Hepatocyte (in vitro differentiated cells): ENCODE data around the gene ADORA1. TPM values are rescaled to one million over a fixed set of nuclear protein-coding genes. Genes with fewer than 3 reads are reported as not detected.
A peak's percentile ranks its signal among the peaks of the same experiment; 100 is the strongest.

Experiments
- DNase-seq: peaks from one replicate; pipeline ENCODE4 v3.0.0-alpha.2; 2016; ENCODE audit warnings: low spot score
- H2AFZ ChIP-seq: fragments of 200-600 bp; sonication (generic); 2 replicates; pipeline ENCODE4 v1.6.0; 2016; ENCODE audit warnings: antibody characterized with exemption, mild to moderate bottlenecking
- H3K27ac ChIP-seq: fragments of 200-600 bp; sonication (generic); 2 replicates; pipeline ENCODE4 v1.5.1; 2016; ENCODE audit warnings: mild to moderate bottlenecking
- H3K27me3 ChIP-seq: fragments of 200-600 bp; sonication (generic); 2 replicates; pipeline ENCODE4 v1.6.1; 2016
- H3K36me3 ChIP-seq: fragments of 200-600 bp; sonication (generic); replicated peaks from 2 replicates; pipeline ENCODE4 v1.5.1; 2016; ENCODE audit warnings: low read depth; ENCODE audit not compliant: insufficient read depth
- H3K4me1 ChIP-seq: fragments of 200-600 bp; sonication (generic); 2 replicates; pipeline ENCODE4 v1.5.1; 2016; ENCODE audit warnings: mild to moderate bottlenecking, moderate library complexity; ENCODE audit not compliant: insufficient read depth
- H3K4me2 ChIP-seq: fragments of 200-600 bp; sonication (generic); 2 replicates; pipeline ENCODE4 v1.6.0; 2016
- H3K4me3 ChIP-seq: fragments of 200-600 bp; sonication (generic); 2 replicates; pipeline ENCODE4 v1.5.1; 2016; ENCODE audit warnings: mild to moderate bottlenecking
- H3K79me2 ChIP-seq: fragments of 200-600 bp; sonication (generic); 2 replicates; pipeline ENCODE4 v1.6.0; 2017; ENCODE audit warnings: mild to moderate bottlenecking
- H3K9me2 ChIP-seq: fragments of 200-600 bp; sonication (generic); replicated peaks from 2 replicates; pipeline ENCODE4 v1.6.0; 2017; ENCODE audit warnings: mild to moderate bottlenecking; ENCODE audit not compliant: insufficient read depth
- H3K9me3 ChIP-seq: fragments of 200-600 bp; sonication (generic); 2 replicates; pipeline ENCODE4 v1.5.1; 2016; ENCODE audit warnings: low read depth, mild to moderate bottlenecking
- H4K20me1 ChIP-seq: fragments of 200-600 bp; sonication (generic); 2 replicates; pipeline ENCODE4 v1.6.0; 2016; ENCODE audit warnings: mild to moderate bottlenecking; ENCODE audit not compliant: insufficient read depth, poor library complexity, severe bottlenecking
- EZH2 ChIP-seq: fragments of 200-600 bp; sonication (generic); IDR thresholded peaks from 2 replicates; pipeline ENCODE4 v1.6.1; 2016; ENCODE audit warnings: antibody characterized with exemption, mild to moderate bottlenecking, borderline replicate concordance
- EZH2phosphoT487 ChIP-seq: fragments of 200-600 bp; sonication (generic); IDR thresholded peaks from one replicate; pipeline ENCODE4 v1.6.1; 2018; ENCODE audit warnings: antibody characterized with exemption, mild to moderate bottlenecking, low read depth, moderate library complexity; ENCODE audit not compliant: unreplicated experiment, severe bottlenecking
- WGBS: methylation state at CpG from one replicate; pipeline ENCODE4 v1.1.6; 2016; ENCODE audit warnings: low lambda C conversion rate; ENCODE audit errors: missing lambda C conversion rate; 5-methylcytosine and 5-hydroxymethylcytosine counted together
- polyA plus RNA-seq: library from polyadenylated mRNA; unstranded; fragments of >200 nt; fragmentation: Nextera tagmentation; extraction: Ambion mirVana; gene quantifications from 2 replicates; pipeline ENCODE4 v1.2.1, GENCODE V29; 2016
- total RNA-seq: library from RNA; depleted of rRNA; stranded (reverse); fragments of >200 nt; gene quantifications from 2 replicates; pipeline ENCODE4 v1.2.3, GENCODE V29; 2014
- TF ChIP-seq, protein P1 (sequence below): fragments of 200-600 bp; sonication (generic); IDR thresholded peaks from 2 replicates; pipeline ENCODE4 v1.5.1; 2016; ENCODE audit warnings: antibody characterized with exemption, mild to moderate bottlenecking; ENCODE audit not compliant: poor library complexity

Gene ADORA1
- total and polyA plus RNA-seq, 2 experiments from 2014 or later = 2.0 to 2.3 TPM

DNA sequence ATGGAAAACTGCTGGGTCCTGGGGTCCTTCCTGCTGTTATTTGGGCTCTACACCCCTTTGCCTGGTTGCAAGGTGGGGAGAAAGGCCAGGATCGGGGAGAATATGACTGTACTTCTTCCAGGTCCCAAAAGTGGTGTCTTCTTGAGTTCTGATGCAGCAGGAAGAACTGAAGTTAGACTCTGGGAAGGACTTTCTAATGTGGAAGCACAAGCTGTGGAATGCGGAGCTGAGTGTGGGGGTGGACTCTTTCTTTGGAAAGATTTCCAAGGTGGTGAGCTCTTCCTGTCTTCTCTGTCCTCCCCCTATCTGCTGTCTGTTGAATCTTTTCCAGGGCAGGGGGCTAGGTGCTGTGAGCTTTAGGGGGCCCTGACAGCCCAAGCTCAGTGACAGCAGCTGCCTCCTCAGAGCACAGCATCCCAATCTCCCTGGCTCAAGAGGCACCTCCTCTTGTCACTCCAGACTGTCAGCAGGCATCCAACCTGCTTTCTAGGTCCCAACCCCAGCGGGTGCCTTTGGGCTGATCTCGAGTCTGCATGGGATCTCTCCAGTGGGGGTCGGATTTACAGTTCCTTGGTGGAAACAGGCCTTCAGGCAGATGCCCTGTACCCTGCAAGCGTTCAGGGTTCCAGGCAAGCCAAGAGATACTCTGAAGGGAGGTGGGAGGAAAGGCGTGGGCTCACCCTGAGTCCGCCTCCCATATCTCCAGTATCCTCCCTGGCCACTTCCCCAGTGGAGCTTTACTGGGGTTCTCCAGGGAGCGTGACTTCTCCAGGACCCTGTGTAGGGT, 23.2 kb downstream of the ADORA1 start:
- H3K4me1 ChIP-seq = peaks cover 28% of the 10 kb centered on the region
- no peaks in the 10 kb centered on the region for H3K36me3 ChIP-seq
- TF ChIP-seq, protein P1, sequence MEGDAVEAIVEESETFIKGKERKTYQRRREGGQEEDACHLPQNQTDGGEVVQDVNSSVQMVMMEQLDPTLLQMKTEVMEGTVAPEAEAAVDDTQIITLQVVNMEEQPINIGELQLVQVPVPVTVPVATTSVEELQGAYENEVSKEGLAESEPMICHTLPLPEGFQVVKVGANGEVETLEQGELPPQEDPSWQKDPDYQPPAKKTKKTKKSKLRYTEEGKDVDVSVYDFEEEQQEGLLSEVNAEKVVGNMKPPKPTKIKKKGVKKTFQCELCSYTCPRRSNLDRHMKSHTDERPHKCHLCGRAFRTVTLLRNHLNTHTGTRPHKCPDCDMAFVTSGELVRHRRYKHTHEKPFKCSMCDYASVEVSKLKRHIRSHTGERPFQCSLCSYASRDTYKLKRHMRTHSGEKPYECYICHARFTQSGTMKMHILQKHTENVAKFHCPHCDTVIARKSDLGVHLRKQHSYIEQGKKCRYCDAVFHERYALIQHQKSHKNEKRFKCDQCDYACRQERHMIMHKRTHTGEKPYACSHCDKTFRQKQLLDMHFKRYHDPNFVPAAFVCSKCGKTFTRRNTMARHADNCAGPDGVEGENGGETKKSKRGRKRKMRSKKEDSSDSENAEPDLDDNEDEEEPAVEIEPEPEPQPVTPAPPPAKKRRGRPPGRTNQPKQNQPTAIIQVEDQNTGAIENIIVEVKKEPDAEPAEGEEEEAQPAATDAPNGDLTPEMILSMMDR = no peak
- TF ChIP-seq EZH2 = no peak
- TF ChIP-seq EZH2phosphoT487 = no peak
- H2AFZ ChIP-seq = no peak overlapping the region
- WGBS = 82% methylated on average over 9 of the region's 9 CpGs
- no peaks in the 10 kb centered on the region for H3K9me3 ChIP-seq
- H3K4me3 ChIP-seq = no peak overlapping the region
- no peaks in the 10 kb centered on the region for H4K20me1 ChIP-seq
- no peaks in the 10 kb centered on the region for H3K9me2 ChIP-seq
- no peaks in the 10 kb centered on the region for H3K27me3 ChIP-seq
- DNase-seq = no peak
- H3K79me2 ChIP-seq = no peaks in the 10 kb centered on the region
- no peak overlapping the region for H3K27ac ChIP-seq
- H3K4me2 ChIP-seq = no peak overlapping the region

DNA sequence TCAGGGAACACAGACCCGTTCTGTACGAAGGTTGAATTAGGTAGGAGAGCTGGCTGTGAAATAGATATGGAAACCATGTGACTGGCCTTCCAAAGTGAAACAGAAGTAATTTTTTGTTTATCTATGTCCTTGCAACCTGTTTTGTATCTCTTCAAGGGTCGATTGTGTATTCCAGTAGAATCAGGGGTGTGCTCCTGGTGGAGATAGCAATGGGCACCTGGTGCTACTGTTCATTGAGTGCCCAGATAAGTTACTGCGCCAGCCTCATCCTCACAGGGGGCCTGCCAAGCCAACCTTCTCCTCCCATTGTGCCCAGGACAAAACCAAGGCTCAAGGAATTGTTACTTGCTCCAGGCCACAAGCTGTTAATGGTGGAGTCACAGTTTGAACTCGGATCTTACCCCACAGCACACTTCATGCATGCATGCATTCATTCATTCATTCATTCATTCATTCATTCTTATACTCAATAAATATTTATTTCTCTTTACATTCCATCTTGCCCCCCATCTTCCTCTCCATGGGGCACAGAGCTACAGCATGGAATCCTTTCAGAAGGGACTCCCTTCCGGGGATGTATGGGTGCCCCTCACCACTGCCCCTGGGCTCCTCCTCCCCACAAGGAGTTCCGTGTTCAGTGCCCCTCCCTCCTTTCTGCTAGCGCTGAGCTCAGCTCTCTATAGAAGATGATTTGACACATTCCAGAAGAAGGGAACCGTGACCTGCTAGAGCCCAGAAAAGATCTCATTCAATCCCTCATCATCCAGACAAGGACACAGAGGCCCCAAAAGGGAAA, 24.0 kb downstream of the ADORA1 start:
- Histone ChIP-seq H3K9me2 (no peaks in the 10 kb centered on the region), H3K4me1 (peaks cover 37% of the 10 kb centered on the region), H3K36me3 (no peaks in the 10 kb centered on the region), H3K79me2 (no peaks in the 10 kb centered on the region), H2AFZ (no peak overlapping the region), H3K27ac (peak overlapping the region; percentile 82), H3K9me3 (no peaks in the 10 kb centered on the region), H3K4me3 (no peak overlapping the region), H3K27me3 (no peaks in the 10 kb centered on the region), H4K20me1 (no peaks in the 10 kb centered on the region), H3K4me2 (no peak overlapping the region)
- TF ChIP-seq EZH2 (no peak), EZH2phosphoT487 (no peak)
- TF ChIP-seq, protein P1 = no peak
- 62% methylated on average over 9 of the region's 9 CpGs for WGBS
- DNase-seq = no peak

DNA sequence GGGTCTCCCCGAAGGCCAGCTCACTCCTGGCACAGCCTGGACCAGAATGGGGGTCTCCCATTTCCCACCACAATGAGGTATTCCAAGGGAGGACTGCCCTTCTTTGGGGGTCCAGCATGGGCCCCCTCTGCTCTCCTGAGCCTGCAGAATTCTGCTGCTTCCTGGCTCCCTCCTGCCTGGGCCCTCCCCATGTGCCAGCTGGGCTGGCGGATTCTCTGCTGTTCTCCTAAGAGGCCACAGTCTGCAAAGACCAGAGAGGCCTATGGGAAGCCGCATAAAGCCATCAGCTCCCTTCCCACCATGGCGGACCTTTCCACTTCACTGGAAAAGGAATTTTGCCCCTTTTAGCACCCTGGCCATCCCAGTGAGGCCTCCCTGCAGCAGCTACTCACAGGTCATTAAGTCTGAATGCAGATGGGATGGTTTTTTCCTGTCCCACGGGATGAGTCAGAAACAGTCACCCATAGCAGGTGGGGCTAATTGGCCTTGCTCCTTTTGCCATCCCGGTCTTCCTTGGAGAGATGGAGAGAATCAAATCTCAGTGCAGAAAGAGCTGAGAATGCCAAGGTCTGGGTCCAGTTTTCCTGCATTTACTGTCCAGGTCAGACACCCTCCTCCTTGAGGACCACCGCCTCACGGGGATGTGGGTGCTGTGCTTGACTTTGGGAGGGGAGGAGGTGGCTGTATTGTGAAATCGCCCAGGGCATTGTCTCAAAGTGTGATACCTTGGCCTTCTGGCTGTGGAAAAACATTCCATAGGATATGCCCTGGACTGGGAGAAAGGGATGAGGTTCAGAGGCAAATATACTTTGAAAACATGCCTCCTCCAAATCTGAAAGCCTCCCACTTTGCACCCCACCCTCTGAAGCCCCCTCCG, 24.9 kb downstream of the ADORA1 start:
- Histone ChIP-seq H4K20me1 (no peaks in the 10 kb centered on the region), H3K4me3 (no peak overlapping the region), H3K4me1 (peaks cover 44% of the 10 kb centered on the region), H2AFZ (no peak overlapping the region), H3K27ac (peak overlapping the region; percentile 82), H3K27me3 (no peaks in the 10 kb centered on the region), H3K36me3 (no peaks in the 10 kb centered on the region), H3K4me2 (no peak overlapping the region), H3K9me3 (no peaks in the 10 kb centered on the region), H3K79me2 (no peaks in the 10 kb centered on the region), H3K9me2 (no peaks in the 10 kb centered on the region)
- TF ChIP-seq EZH2 (no peak), EZH2phosphoT487 (no peak)
- TF ChIP-seq, protein P1 = no peak
- DNase-seq = peak; percentile 46
- WGBS = 56% methylated on average over 10 of the region's 10 CpGs
